Measurements from ENCODE around the gene OR14J1.

- TF ChIP-seq CTCF (IDR thresholded peaks at IDR 0.05), result no peak
- no peak for TF ChIP-seq POLR2A (IDR thresholded peaks at IDR 0.05; ENCODE audit: low read depth)
- TF ChIP-seq EP300 (IDR thresholded peaks at IDR 0.05), result no peak
These were observed 54.1 kb downstream of the OR14J1 start for GRCh38 chr6:29355603-29356002.
